Skin epidermis (tissue), 12 donors: ENCODE results near the gene TEX44.

Experiments used
- H3K27ac ChIP-seq, 21 experiments: fragments of 200-600 bp; sonication (generic) in 11 of 21; one replicate each; pipeline ENCODE4 v1.5.0; 2020; ENCODE audit warnings: mild to moderate bottlenecking in 3 of 21, inconsistent platforms in 2 of 21, moderate library complexity in 2 of 21
- H3K4me3 ChIP-seq, 7 experiments: fragments of 200-600 bp; sonication (generic) in 2 of 7; one replicate each; pipeline ENCODE4 v1.5.0; 2020; ENCODE audit warnings: inconsistent platforms in 2 of 7, mild to moderate bottlenecking in 2 of 7, moderate library complexity in 1 of 7

The TEX44 gene

DNA sequence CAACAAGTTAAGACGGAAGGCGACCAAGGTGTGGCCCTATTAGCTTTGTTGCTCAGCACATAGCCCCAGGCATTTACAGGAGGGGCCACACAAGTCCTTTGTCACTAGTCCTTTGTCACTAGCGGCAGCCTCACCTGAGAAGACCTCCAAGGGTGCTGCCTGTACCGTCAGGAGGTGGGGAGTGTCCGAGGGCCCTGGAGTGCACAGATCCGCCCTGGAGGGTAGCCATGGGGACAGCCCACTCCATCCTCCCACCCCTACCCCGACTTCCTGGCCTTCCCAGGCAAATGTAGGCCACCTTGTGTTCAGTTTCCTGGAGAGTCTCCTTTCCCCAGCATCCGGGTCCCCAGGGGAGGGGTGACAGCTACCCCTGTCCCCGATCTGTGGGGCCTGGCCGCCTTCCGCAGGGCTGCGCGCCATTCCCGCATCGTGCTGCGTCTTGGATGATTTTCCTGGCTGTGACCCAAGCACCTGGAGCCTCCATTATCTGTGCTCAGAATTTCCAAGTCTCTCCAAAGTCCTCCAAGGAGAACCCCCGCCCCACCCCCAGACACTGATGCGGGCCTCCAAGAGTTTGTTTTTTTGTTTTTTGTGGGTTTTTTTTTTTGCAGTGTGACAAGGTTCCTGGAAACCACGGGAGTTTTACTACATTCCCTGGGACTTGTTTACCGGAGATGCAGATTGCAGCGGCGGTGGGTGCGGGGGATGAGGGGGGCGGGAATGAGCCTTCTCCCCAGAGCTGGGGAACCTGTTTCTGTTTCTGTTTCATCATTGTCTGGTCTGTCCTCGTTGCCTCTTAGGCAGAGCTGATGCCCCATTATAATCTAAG, 28.6 kb downstream of the TEX44 start:
- Histone ChIP-seq H3K4me3 (peak overlapping the region in 4 of 7 experiments; percentile 1 to 16 (median 11)), H3K27ac (peak overlapping the region; percentile 16 to 91 (median 76))

DNA sequence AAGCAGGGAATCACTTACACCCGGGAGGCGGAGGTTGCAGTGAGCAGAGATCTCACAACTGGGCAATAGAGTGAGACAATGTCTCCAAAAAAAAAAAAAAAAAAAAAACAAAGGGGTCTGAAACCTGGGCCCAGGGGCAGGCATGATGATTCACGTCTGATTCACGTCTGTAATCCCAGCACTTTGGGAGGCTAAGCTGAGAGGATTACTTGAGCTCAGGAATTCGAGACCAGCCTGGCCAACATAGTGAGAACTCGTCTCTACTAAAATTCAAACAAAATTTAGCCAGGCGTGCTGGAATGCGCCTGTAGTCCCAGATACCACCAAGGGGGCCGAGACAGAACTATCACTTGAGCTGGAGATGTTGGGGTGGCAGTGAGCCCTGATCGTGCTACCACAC, 30.3 kb downstream of the TEX44 start:
- H3K27ac ChIP-seq, result peak overlapping the region in 7 of 21 experiments; percentile 42 to 91 (median 84)
- no peak overlapping the region for H3K4me3 ChIP-seq

DNA sequence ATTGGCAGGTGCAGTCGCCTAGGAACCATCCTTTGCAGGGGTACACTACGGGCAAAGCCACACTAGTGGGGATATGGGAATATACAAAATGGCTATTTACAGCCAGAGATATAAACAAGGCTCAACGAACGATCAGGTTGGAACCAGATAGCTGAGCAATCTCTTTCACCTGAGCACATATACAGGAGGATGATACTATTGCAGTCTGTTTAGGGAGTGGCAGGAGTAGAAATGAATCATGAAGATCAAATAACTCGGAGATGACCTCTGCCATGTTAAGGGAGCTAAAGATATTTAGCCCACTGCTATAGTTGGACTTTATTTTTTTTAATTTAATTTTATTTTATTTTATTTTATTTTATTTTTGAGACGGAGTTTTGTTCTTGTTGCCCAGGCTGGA, 33.8 kb downstream of the TEX44 start:
- no peak overlapping the region for H3K4me3 ChIP-seq
- peak overlapping the region in 3 of 21 experiments; percentile 16 to 77 (median 42) for H3K27ac ChIP-seq

DNA sequence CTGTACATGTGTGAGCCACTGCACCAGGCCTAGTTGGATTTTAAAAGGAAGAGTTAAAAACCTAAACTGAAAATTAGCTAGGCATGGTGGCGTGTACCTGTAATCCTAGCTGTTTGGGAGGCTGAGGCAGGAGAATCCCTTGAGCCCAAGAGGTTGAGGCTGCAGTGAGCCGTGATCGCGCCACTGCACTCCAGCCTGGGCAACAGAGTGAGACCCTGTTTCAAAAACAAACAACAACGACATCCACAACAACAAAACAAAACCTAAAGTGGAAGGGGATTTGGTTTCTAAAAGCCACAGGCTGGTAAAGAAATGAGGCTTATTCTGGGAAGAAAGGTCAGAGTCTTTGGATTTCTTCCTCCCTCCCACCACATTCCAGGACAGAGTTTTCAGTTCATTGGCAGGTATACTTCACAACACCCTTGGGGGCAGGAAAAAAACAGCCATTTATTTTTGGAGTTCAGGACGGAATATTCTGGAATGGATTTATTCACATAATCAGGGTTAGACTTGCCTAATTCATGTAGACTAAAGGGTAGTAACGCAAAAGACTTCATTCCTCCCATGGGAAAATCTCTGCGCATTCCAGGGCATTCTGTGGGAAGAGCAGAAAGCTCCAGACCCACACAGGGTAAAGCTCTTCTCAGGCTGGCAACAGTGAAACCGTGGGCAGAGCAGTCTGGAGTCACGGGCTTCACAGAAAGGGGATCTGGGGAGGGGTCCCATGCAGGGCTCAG, 34.9 kb downstream of the TEX44 start:
- Histone ChIP-seq H3K4me3 (no peak overlapping the region), H3K27ac (peak overlapping the region in 19 of 21 experiments; percentile 1 to 82 (median 67))

DNA sequence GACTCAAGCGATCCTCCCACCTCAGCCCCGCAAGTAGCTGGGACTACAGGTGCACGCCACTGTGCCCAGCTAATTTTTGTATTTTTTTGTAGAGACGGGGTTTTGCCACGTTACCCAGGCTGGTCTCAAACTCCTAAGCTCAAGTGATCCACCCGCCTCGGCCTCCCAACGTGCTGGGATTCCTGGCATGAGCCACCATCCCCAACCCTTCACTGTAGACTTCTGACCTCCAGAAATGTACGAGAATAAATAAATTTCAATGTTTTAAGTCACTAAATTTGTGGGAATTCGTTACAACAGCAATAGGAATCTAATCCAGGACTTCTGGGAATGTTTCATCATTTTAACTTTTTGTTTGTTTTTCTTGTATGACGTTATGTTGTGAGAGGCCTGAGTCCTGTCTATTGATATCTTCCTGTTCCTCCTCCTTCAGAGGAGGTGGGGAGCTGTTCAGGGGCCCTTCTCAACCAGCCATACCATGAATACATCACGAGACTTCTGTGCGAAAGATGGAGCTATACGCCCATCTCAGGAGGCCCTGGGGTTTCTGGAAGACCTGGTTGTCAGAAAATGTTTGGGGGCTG, 40.0 kb downstream of the TEX44 start:
- H3K27ac ChIP-seq, result peak overlapping the region in 6 of 21 experiments; percentile 29 to 78 (median 38)

DNA sequence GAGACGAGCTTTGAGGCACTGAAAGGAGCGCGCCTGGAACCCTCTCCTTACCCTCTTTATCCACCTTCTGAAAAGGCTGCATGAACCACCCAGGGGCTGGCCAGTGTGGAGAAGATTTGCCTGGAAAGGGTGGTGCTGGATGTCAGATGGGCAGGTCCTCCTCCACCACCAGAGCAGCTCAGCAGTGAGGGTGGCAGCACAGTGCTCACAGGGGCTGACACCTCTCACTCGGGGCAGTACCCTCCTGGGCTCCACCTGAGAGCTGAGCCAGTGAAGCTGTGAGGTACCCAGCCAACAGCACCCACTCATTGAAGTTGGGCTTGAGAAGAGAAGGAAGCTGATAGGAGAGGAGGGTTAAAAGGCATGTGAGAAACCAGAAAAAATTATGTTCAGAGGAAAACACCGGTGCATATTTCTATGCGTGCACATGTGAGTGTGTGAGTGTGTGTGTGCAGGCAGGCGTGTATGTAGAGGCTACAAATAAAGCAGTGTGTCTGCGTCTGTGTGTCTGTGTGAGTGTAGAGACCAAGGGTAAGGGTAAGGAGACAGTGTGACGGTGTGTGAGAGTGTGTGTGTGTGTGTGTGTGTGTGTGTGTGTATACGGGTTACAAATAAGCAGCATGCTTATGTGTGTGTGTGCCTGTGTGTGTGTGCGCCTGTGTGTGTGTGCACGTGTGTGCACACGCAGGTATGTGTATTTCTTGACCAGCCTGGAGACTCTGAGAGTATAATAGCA, 40.7 kb downstream of the TEX44 start:
- peak overlapping the region in 8 of 21 experiments; percentile 12 to 78 (median 34) for H3K27ac ChIP-seq
- no peak overlapping the region for H3K4me3 ChIP-seq

More for the DNA sequence above, 40.0 kb downstream of the TEX44 start:
- H3K4me3 ChIP-seq, result no peak overlapping the region

DNA sequence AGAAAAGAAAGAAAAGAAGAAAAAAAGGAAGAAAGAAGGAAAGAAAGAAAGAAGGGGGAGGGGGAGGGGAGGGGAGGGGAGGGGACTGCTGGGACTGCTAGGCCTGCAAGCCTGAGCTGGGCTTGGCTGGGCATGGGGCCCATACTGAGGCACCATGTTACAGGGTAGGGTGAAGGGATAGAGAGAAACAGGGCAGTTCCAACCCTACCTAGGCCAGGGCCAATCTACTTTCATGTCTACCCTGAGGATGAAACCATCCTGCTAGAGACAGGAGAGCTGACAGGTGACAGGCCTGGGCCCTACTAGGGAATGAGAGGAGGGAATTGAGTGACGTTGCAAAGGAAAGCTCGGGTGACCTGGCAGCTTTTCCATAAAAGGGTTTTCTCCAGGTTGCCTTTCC, 41.7 kb downstream of the TEX44 start:
- peak overlapping the region in 8 of 21 experiments; percentile 4 to 57 (median 44) for H3K27ac ChIP-seq
- no peak overlapping the region for H3K4me3 ChIP-seq

DNA sequence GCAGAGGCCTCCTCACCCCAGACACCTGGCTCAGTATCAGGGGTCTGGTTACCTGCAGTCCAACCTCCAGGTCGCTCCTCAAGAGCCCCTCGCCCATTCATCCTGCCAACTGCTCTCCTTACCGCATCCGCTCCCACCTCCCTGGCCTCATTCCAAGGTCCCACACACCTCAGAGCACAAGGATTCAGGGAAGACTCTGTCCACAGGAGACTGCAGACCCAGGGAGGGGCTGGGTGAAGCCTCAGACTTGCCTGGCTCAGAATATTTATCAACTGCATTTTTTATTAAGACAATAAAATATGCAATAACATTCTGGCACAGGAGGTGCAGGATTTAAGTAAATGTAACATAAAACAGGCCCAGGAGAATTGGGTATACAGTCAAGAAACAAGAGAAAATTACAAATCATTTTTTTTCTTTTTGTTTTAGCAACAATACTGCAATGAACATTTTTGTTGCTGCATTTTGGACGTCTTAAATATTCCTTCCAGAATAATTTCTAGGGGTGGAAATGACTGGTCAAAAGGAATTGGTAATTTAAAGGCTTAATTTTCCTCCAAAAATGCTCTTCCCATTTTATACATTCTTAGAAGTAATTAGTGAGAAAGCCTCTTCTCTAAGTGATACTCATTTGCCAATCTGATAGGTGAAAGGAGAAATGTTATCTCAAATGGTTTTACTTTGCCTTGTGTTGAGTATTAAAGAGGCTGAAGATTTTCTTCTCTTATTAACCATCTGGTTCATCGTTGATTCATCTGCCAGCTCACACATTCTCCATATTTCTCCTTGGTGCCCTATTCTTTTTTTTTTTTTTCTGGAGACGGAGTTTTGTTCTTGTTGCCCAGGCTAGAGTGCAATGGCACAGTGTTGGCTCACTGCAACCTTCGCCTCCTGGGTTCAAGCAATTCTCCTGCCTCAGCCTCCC, 42.5 kb downstream of the TEX44 start:
- Histone ChIP-seq H3K4me3 (no peak overlapping the region), H3K27ac (peak overlapping the region in 9 of 21 experiments; percentile 4 to 57 (median 43))

DNA sequence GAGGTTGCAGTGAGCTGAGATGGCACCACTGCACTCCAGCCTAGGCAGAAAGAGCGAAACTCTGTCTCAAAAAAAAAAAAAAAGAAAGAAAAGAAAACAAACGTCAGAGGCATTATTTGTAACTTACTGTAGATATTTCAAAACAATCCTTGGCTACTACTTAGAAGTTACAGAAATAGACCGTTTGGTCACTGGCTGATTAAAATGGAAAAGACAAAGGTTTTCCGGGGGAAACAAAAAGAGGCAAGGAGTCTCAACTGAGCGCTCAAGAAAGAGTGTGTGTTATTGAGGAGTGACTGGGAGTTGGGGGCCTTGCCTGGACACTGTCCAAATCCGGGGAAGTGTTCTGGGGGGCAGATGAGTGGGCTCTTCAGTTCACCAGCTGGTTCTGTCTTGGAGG, 47.6 kb downstream of the TEX44 start:
- no peak overlapping the region for H3K4me3 ChIP-seq
- H3K27ac ChIP-seq, result peak overlapping the region in 20 of 21 experiments; percentile 6 to 95 (median 78)

DNA sequence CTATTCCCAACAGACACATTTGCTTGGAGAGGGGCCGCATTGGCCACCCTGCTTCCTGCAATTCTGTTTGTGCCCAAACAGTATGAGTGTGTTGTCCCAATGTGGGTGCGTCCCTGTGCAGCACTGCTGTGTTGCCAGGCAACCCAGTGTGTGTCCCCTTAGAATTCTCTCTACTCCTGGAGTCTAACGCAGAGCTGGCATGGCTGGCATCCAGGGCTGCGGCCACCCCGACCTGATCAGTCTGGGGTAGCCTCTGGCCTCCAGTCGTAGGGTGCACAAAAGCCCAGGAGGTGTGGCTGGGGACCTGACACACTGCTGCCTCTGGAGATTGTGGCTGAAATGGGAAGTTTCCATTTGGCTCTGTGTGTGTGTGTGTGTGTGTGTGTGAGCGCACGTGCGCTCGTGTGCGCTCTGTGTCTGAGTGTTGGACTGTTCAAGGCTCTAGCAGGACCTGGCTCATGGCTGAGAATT, 48.0 kb downstream of the TEX44 start:
- Histone ChIP-seq H3K27ac (peak overlapping the region in 20 of 21 experiments; percentile 6 to 95 (median 78)), H3K4me3 (no peak overlapping the region)

DNA sequence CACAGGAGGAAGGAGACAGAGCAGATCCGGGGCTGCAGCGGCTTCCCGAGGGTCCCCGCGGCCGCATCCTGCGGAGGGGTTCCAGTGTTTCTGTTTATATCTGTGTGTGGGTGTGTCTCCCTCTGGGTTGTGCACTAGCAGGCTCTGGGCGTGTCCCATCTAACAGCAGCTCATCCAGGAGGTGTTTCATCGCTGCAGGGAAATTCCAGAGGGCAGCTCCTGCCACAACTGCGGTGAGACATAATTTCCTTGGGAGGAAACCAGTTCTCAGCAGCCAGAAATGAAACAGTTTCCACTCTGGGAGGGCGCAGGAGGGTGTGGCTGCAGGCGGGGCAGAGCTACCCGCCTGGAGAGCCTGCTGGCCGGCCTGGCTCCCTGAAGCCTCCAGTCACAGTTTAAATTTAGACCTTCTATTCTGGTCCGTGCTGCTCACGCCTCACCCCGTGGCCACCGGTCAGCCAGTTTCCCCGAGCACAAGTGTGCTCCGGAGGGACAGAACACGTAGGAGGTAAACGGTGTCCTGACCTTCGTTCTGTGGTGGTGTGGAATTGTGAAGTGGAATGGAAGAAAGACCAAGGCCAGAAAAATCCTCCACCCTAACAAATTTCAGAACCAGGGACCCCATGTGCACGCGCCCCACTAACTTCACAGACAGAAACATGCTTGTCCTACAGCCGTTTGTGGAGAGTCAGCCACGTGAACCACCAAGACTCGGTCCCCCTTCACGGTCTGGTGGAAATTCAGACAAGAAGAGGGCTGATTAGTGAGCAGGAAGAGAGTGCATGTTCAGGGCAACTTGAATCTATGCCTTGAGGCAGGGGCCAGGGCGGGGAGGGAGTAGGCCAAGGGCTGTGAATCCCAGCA, 50.2 kb downstream of the TEX44 start:
- Histone ChIP-seq H3K4me3 (peak overlapping the region in 2 of 7 experiments; percentile 1 to 17), H3K27ac (peak overlapping the region; percentile 15 to 95 (median 88))

DNA sequence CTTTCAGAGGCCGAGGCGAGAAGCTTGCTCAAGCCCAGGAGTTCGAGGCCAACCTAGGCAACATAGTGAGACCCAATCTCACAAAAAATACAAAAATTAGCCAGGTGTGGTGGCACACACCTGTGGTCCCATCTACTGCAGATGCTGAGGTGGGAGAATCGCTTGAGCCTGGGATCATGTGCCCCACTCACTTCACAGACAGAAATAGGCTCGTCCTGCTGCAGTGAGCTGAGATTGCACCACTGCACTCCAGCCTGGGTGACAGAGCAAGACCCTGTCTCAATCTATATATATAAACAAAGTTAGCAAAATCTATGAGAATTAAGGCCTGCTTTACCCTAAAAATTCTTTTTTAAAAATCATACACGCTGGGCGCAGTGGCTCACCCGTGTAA, 50.8 kb downstream of the TEX44 start:
- peak overlapping the region; percentile 15 to 95 (median 88) for H3K27ac ChIP-seq
- H3K4me3 ChIP-seq, result no peak overlapping the region
